ENCODE measurements around the gene MRPS22.

DNA sequence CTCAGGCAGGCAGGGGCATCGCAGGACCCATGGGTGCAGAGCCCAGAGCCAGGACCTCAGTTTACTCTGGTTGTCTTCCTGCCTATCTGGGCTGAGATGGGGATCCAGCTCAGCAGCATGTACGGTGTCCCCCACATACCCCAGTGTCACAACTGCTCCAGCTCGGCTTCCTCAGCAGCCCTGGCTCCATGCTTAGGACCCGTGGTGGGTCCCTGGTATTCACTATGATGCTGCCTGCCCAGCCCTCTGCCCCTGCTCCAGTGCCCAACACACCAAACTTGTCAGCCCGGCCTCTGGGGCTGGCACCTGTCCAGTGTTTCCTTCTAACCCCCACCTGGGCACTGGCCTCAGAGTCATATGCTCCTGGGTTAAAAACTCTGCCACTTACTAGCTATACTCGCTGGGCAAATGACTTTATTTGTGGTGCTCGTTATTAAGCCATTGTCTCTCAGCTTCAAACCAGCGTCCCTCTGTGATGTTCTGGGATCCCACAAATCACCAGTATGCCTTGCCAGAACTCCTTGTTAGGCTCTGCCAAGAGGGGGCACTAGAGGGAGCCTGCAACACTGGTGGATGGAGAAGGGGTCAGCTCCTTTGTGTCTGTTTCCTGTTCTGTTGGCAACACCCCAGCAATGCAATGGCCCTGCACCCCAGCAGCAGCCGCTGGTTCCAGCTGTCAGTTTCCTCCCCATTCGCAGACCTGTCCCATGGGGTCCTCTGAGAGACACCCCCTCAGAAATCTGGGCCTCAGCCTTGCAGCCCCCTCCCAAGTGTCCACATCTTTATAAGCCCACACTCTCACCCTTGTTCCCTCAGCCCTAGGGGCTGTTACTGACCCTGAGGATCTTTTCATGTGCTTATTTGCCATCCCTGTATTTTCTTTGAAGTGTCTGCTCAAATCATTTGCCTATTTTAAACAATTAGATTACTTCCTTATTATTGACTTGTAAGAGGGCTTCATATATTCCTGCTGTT lies 24.1 kb upstream of the MRPS22 start:
- 0 out of 2 replicates have a peak, but pooled peaks have one; percentile 9 for TF ChIP-seq YY1 (IDR thresholded peaks at IDR 0.05; ENCODE audit: low read depth, low read length)
- TF ChIP-seq, protein P1, sequence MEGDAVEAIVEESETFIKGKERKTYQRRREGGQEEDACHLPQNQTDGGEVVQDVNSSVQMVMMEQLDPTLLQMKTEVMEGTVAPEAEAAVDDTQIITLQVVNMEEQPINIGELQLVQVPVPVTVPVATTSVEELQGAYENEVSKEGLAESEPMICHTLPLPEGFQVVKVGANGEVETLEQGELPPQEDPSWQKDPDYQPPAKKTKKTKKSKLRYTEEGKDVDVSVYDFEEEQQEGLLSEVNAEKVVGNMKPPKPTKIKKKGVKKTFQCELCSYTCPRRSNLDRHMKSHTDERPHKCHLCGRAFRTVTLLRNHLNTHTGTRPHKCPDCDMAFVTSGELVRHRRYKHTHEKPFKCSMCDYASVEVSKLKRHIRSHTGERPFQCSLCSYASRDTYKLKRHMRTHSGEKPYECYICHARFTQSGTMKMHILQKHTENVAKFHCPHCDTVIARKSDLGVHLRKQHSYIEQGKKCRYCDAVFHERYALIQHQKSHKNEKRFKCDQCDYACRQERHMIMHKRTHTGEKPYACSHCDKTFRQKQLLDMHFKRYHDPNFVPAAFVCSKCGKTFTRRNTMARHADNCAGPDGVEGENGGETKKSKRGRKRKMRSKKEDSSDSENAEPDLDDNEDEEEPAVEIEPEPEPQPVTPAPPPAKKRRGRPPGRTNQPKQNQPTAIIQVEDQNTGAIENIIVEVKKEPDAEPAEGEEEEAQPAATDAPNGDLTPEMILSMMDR (IDR thresholded peaks at IDR 0.05; ENCODE audit: control extremely low read depth in 1 of 3, insufficient read depth in 1 of 3, low read depth in 1 of 3, low read length in 3 of 3): peak; percentile 77 to 95 (median 79)
- TF ChIP-seq RAD21 (IDR thresholded peaks at IDR 0.05 in 1 of 2, conservative IDR thresholded peaks at IDR 0.05 in 1 of 2; ENCODE audit: low read depth in 2 of 2, low read length in 2 of 2): peak; percentile 47 to 66; a peak in 3 of 4 replicates
- TF ChIP-seq SIN3A (conservative IDR thresholded peaks at IDR 0.05 in 1 of 2, IDR thresholded peaks at IDR 0.05 in 1 of 2; ENCODE audit: low read depth in 1 of 2, low read length in 2 of 2): no peak
- TF ChIP-seq RFX5 (IDR thresholded peaks at IDR 0.05; ENCODE audit: borderline replicate concordance, low read depth, low read length): no peak
- no peak for TF ChIP-seq MAFK (IDR thresholded peaks at IDR 0.05; ENCODE audit: low read depth, low read length)
- TF ChIP-seq GTF2F1 (IDR thresholded peaks at IDR 0.05; ENCODE audit: borderline replicate concordance, low read depth, low read length): no peak
- TF ChIP-seq EZH2 (IDR thresholded peaks at IDR 0.05; ENCODE audit: low read depth, low read length, severe bottlenecking): no peak
- TF ChIP-seq RXRA (IDR thresholded peaks at IDR 0.05; ENCODE audit: insufficient read depth, low read depth, low read length): no peak
- no peak for TF ChIP-seq TAF1 (IDR thresholded peaks at IDR 0.05; ENCODE audit: low read depth, low read length)

Measured in H1 (cell line).